HG03060 (cell line): ENCODE measurements around the gene NACAD.

Source experiments
- ATAC-seq: cut with Tn5 transposase; IDR thresholded peaks from one replicate; pipeline ENCODE4 v1.9.1; 2021; ENCODE audit warnings: low read depth, moderate number of reproducible peaks; ENCODE audit not compliant: unreplicated experiment

The NACAD gene

GRCh38 chr7:45032421-45032820 is 56.3 kb downstream of the NACAD start:
- no peak for ATAC-seq

GRCh38 chr7:45031829-45032228 is 56.9 kb downstream of the NACAD start:
- ATAC-seq, result no peak
